MCF 10A (cell line): ENCODE results near the gene DYNC2H1. TPM values are rescaled to one million over a fixed set of nuclear protein-coding genes. Genes with fewer than 3 reads are reported as not detected.

Experiments
- BruUV-seq: library from RNA; stranded (reverse); fragments of 400-500 nt; replicated peaks from 2 replicates; lab custom pipeline; 2021; lab: Mats Ljungman, UMichigan
- CTCF ChIA-PET: fragments of 300-600 bp; sonication (Branson Sonifier 250); formaldehyde crosslinking; extraction: SDS; loops from one replicate; lab custom pipeline; 2021; ENCODE audit warnings: antibody characterized with exemption, inconsistent platforms; lab: Yijun Ruan, JAX
- POLR2A ChIA-PET: fragments of 300-600, 350-650 bp; sonication (Branson Sonifier 250); formaldehyde crosslinking; extraction: SDS; loops from one replicate; lab custom pipeline; 2020; ENCODE audit warnings: antibody characterized with exemption, inconsistent platforms; lab: Yijun Ruan, JAX
- DNase-seq: peaks from one replicate; pipeline ENCODE4 v3.0.0-alpha.2; 2018; ENCODE audit not compliant: unreplicated experiment
- H3K27ac Mint-ChIP-seq: one replicate; pipeline ENCODE4 v1.8.0; 2022; ENCODE audit warnings: mild to moderate bottlenecking, low read depth, mixed read lengths; ENCODE audit not compliant: unreplicated experiment
- H3K27me3 Mint-ChIP-seq: one replicate; pipeline ENCODE4 v1.8.0; 2022; ENCODE audit warnings: mixed read lengths; ENCODE audit not compliant: insufficient read depth, unreplicated experiment
- H3K36me3 Mint-ChIP-seq: one replicate; pipeline ENCODE4 v1.8.0; 2022; ENCODE audit warnings: mild to moderate bottlenecking, moderate library complexity, mixed read lengths; ENCODE audit not compliant: insufficient read depth, unreplicated experiment
- H3K4me1 Mint-ChIP-seq: one replicate; pipeline ENCODE4 v1.8.0; 2022; ENCODE audit warnings: mixed read lengths; ENCODE audit not compliant: insufficient read depth, unreplicated experiment
- H3K4me3 Mint-ChIP-seq: one replicate; pipeline ENCODE4 v1.8.0; 2022; ENCODE audit warnings: mild to moderate bottlenecking, moderate library complexity, mixed read lengths; ENCODE audit not compliant: unreplicated experiment
- H3K9me3 Mint-ChIP-seq: one replicate; pipeline ENCODE4 v1.8.0; 2022; ENCODE audit warnings: mixed read lengths; ENCODE audit not compliant: unreplicated experiment
- intact Hi-C: fragments of 100-400 bp; cut with micrococcal nuclease; formaldehyde crosslinking; loops from 2 replicates; pipeline ENCODE4 v1.14.1; 2022
- total RNA-seq: library from RNA; stranded (reverse); gene quantifications from 2 replicates; pipeline ENCODE4 v1.2.3, GENCODE V29; 2022
- TF ChIP-seq, protein P1 (sequence below): fragments of 200-600 bp; IDR thresholded peaks from one replicate; pipeline ENCODE4 v1.8.0; 2022; ENCODE audit warnings: antibody characterized with exemption, mild to moderate bottlenecking; ENCODE audit not compliant: unreplicated experiment

DYNC2H1 gene
- total RNA-seq, 1 experiment from 2014 or later = 23.0 TPM

DNA sequence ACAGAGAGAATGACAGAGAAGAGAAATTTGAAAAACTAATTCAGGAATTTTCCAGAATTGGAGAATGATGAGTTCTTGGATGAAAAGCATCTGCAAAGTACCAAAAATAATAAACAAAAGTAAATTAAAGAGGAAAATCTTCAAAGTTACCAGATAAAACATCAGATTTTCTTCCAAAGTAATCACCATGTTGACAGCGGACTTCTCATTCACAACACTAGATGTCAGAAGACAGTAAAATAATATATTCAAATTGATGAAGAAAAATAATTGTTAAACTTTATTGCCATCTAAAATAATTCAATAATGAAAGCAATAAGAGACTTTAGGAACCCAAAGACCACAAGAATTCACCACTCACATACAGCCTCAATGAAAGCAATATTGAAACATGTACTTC, 355.2 kb downstream of the DYNC2H1 start:
- POLR2A ChIA-PET = no interaction called here
- H3K27me3 Mint-ChIP-seq = no peaks in the 10 kb centered on the region
- intact Hi-C loops = loop anchor here (5.0 kb wide), 1 partner anchor 138 kb away; no protein-coding TSS in a partner anchor
- no peak for DNase-seq
- TF ChIP-seq, protein P1, sequence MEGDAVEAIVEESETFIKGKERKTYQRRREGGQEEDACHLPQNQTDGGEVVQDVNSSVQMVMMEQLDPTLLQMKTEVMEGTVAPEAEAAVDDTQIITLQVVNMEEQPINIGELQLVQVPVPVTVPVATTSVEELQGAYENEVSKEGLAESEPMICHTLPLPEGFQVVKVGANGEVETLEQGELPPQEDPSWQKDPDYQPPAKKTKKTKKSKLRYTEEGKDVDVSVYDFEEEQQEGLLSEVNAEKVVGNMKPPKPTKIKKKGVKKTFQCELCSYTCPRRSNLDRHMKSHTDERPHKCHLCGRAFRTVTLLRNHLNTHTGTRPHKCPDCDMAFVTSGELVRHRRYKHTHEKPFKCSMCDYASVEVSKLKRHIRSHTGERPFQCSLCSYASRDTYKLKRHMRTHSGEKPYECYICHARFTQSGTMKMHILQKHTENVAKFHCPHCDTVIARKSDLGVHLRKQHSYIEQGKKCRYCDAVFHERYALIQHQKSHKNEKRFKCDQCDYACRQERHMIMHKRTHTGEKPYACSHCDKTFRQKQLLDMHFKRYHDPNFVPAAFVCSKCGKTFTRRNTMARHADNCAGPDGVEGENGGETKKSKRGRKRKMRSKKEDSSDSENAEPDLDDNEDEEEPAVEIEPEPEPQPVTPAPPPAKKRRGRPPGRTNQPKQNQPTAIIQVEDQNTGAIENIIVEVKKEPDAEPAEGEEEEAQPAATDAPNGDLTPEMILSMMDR = no peak
- no peaks in the 10 kb centered on the region for H3K9me3 Mint-ChIP-seq
- no peak overlapping the region for H3K27ac Mint-ChIP-seq
- no TSS peak for BruUV-seq
- H3K4me1 Mint-ChIP-seq = no peaks in the 10 kb centered on the region
- H3K4me3 Mint-ChIP-seq = no peak overlapping the region
- CTCF ChIA-PET = interaction anchor here (1.1 kb wide), 1 partner anchor 74 kb away, joined by 3 read pairs; no protein-coding TSS in a partner anchor
- H3K36me3 Mint-ChIP-seq = peaks cover 5% of the 10 kb centered on the region

DNA sequence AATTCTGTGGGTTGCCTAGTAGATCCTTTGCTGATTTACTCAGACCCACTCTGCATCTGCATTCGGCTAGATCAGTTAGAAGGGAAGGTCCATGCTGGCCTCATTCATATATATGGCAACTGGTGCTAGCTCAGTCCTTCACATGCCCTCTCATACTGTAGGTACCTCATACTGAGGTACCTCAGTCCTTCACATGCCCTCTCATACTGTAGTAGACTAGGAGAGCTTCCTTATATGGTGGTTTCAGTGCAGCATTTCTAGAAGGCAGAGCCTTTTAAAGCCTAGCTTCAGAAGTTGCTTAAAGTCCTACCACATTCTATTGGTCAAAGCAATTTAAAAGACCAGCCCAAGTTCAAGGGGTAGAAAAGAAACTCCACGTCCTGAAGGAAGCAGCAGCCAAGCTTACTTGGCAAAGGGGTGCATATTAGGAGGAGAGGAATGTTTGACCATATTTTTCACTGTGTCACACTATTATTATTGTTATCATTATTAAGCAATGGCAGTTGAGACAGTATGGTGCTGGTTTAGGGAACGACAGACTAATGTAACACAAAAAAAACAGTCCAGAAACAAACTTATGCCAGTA, 356.4 kb downstream of the DYNC2H1 start:
- TF ChIP-seq, protein P1 = no peak
- no peaks in the 10 kb centered on the region for H3K27me3 Mint-ChIP-seq
- intact Hi-C loops = no loop called here
- no peak overlapping the region for H3K4me3 Mint-ChIP-seq
- DNase-seq = no peak
- no peaks in the 10 kb centered on the region for H3K4me1 Mint-ChIP-seq
- BruUV-seq = no TSS peak
- no peaks in the 10 kb centered on the region for H3K9me3 Mint-ChIP-seq
- POLR2A ChIA-PET = no interaction called here
- H3K36me3 Mint-ChIP-seq = peaks cover 5% of the 10 kb centered on the region
- H3K27ac Mint-ChIP-seq = no peak overlapping the region
- CTCF ChIA-PET = interaction anchor here (0.9 kb wide), 1 partner anchor 126 kb away, joined by 3 read pairs; no protein-coding TSS in a partner anchor

DNA sequence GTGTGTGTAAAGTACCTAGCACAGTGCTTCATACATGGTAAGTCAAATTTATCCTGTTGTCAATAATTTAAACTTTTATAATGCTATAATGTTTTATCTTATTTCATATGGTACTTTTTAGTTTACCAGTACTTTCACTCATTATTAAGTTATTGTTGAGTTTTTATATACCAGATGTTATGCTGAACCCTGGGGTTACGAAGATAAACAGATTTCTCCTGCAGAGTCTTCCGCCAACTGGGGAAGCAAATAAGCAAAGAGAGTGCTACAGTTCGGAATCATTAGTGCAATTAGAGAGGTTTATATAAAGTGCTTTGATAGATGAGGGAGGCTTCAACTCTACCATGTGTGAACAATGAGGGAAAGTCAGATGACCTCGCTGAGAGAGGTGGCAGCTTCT, 362.3 kb downstream of the DYNC2H1 start:
- no peak for DNase-seq
- Mint-ChIP-seq H3K27ac (no peak overlapping the region), H3K4me1 (no peaks in the 10 kb centered on the region), H3K4me3 (no peak overlapping the region), H3K36me3 (peaks cover 5% of the 10 kb centered on the region), H3K9me3 (no peaks in the 10 kb centered on the region), H3K27me3 (no peaks in the 10 kb centered on the region)
- TF ChIP-seq, protein P1 = no peak
- BruUV-seq = no TSS peak
- ChIA-PET CTCF (interaction anchor here (0.7 kb wide), 2 partner anchors 31 to 100 kb away, joined by 3 read pairs; no protein-coding TSS in a partner anchor), POLR2A (no interaction called here)
- intact Hi-C loops = no loop called here

DNA sequence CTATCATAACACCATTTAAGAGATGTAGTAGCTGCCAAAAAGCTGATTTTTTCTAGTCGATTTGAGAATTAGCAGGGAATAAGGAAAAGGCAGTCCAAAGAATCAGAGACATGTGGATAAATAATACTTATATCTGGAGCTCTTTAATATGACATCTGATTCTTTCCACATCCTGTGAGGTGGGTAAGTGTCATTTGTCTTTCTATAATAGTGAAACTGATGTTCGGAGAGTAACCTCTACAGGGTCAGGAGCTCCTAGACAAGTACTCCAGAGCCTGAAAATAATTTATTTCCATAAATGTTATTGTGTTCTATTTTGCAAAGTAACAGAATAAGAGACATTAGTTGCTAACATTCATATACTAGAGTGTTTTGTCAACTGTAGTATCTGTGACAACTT, 367.6 kb downstream of the DYNC2H1 start:
- Mint-ChIP-seq H3K4me1 (no peaks in the 10 kb centered on the region), H3K27ac (no peak overlapping the region), H3K27me3 (no peaks in the 10 kb centered on the region), H3K9me3 (no peaks in the 10 kb centered on the region), H3K36me3 (no peaks in the 10 kb centered on the region), H3K4me3 (no peak overlapping the region)
- TF ChIP-seq, protein P1 = no peak
- no TSS peak for BruUV-seq
- intact Hi-C loops = no loop called here
- ChIA-PET CTCF (no interaction called here), POLR2A (interaction anchor here (0.6 kb wide), 2 partner anchors 51 to 1487 kb away, joined by 3 to 5 read pairs; no protein-coding TSS in a partner anchor)
- DNase-seq = no peak
